ENCODE results near the gene CLCF1.

DNA sequence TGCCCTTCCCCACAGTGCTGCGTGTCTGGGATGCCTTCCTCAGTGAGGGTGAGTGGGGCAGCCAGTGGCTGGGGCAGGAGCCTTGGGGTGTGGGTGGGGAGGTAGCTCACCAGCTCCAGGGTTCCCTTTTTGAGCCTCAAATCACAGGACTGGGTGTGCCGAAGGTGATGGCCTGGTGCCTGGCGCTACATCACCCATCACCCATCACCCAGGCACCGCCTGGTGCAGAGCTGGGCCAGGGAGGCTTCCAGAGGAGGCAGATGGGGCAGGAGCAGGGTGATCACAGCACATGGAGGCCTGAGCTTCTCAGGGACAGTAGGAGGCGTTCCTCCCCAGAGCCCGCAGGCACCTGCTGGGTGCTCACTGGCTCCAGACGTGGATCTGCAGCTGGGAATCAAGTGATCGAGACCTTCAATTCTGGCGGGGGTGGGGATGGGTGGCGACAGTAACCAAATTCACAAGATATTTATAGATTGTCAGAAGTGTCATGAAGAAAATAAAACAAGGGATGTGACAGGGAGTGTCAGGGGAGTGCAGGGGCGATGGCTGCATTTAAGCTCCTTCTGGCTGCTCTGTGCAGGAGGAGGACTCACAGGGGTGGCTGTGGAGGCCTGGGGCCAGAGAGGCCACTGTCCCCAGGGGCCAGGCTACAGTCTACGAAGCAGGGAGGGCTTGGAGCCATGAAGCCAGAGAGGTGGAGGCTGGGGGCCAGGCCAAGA is 33.7 kb upstream of the CLCF1 start:
- TF ChIP-seq, protein P1, sequence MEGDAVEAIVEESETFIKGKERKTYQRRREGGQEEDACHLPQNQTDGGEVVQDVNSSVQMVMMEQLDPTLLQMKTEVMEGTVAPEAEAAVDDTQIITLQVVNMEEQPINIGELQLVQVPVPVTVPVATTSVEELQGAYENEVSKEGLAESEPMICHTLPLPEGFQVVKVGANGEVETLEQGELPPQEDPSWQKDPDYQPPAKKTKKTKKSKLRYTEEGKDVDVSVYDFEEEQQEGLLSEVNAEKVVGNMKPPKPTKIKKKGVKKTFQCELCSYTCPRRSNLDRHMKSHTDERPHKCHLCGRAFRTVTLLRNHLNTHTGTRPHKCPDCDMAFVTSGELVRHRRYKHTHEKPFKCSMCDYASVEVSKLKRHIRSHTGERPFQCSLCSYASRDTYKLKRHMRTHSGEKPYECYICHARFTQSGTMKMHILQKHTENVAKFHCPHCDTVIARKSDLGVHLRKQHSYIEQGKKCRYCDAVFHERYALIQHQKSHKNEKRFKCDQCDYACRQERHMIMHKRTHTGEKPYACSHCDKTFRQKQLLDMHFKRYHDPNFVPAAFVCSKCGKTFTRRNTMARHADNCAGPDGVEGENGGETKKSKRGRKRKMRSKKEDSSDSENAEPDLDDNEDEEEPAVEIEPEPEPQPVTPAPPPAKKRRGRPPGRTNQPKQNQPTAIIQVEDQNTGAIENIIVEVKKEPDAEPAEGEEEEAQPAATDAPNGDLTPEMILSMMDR (IDR thresholded peaks at IDR 0.05): no peak
- no peak for TF ChIP-seq POLR2A (IDR thresholded peaks at IDR 0.05)
